ENCODE results near the gene PTEN.
"Not testable (repeated sequence)": the region's sequence is repeated elsewhere in the genome, so short reads cannot be mapped to it uniquely, and the experiment has no call there.

The PTEN gene

GRCh38 chr10:87862679-87863052, 759 bp upstream of the PTEN start:
- H3K9ac ChIP-seq (ENCODE audit: low read depth, low read length), result peak overlapping the region; percentile 94
- H3K4me1 ChIP-seq (ENCODE audit: insufficient read depth, low read length), result peaks cover 13% of the 10 kb centered on the region; the same call in 1 of the 2 replicates
- peaks cover 3% of the 10 kb centered on the region; the same call in 1 of the 2 replicates for H3K36me3 ChIP-seq (ENCODE audit: insufficient read depth, low read length)
- under 1% methylated on average over 21 of the region's 21 CpGs for WGBS
- peak overlapping the region; percentile 96 for H3K4me3 ChIP-seq (ENCODE audit: low read length)
- peak overlapping the region; percentile 96 for H3K27ac ChIP-seq (ENCODE audit: low read depth, low read length)
- H3K9me3 ChIP-seq (ENCODE audit: insufficient read depth, low read depth, low read length), result no peaks in the 10 kb centered on the region
- H3K27me3 ChIP-seq (ENCODE audit: insufficient read depth, low read length), result no peaks in the 10 kb centered on the region

DNA sequence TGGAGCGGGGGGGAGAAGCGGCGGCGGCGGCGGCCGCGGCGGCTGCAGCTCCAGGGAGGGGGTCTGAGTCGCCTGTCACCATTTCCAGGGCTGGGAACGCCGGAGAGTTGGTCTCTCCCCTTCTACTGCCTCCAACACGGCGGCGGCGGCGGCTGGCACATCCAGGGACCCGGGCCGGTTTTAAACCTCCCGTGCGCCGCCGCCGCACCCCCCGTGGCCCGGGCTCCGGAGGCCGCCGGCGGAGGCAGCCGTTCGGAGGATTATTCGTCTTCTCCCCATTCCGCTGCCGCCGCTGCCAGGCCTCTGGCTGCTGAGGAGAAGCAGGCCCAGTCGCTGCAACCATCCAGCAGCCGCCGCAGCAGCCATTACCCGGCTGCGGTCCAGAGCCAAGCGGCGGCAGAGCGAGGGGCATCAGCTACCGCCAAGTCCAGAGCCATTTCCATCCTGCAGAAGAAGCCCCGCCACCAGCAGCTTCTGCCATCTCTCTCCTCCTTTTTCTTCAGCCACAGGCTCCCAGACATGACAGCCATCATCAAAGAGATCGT, 598 bp downstream of the PTEN start:
- not testable (repeated sequence) for H3K36me3 ChIP-seq (ENCODE audit: insufficient read depth, low read length); H3K9me3 ChIP-seq (ENCODE audit: insufficient read depth, low read depth, low read length); H3K27me3 ChIP-seq (ENCODE audit: insufficient read depth, low read length)
- Histone ChIP-seq H3K4me3 (ENCODE audit: low read length) (peak overlapping the region; percentile 96), H3K9ac (ENCODE audit: low read depth, low read length) (peak overlapping the region; percentile 87), H3K4me1 (ENCODE audit: insufficient read depth, low read length) (peaks cover 22% of the 10 kb centered on the region), H3K27ac (ENCODE audit: low read depth, low read length) (peak overlapping the region; percentile 96; the same call in 1 of the 2 replicates)
- WGBS, result under 1% methylated on average over 47 of the region's 47 CpGs

DNA sequence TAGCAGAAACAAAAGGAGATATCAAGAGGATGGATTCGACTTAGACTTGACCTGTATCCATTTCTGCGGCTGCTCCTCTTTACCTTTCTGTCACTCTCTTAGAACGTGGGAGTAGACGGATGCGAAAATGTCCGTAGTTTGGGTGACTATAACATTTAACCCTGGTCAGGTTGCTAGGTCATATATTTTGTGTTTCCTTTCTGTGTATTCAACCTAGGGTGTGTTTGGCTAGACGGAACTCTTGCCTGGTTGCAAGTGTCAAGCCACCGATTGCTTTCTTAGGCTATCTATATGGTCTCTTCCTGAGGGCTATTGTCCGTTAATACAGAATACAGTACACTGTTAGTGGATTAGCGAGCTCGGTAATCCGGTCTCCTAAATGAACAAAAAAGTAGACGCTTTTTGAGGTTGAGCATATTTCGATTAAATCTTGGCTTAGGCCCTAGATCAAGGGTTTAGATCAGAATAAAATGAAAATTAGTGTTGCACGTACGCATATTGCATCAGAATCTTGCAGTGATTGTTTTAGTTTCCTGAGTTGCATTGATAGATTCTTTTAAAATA, 1.2 kb downstream of the PTEN start:
- Histone ChIP-seq H3K27me3 (ENCODE audit: insufficient read depth, low read length) (no peaks in the 10 kb centered on the region), H3K9me3 (ENCODE audit: insufficient read depth, low read depth, low read length) (no peaks in the 10 kb centered on the region), H3K36me3 (ENCODE audit: insufficient read depth, low read length) (peaks cover 3% of the 10 kb centered on the region; the same call in 1 of the 2 replicates), H3K4me3 (ENCODE audit: low read length) (peak overlapping the region; percentile 96), H3K9ac (ENCODE audit: low read depth, low read length) (peak overlapping the region; percentile 57), H3K4me1 (ENCODE audit: insufficient read depth, low read length) (peaks cover 22% of the 10 kb centered on the region), H3K27ac (ENCODE audit: low read depth, low read length) (no peak overlapping the region)
- WGBS, result 2% methylated on average over 16 of the region's 16 CpGs

- H3K9me3 ChIP-seq (ENCODE audit: insufficient read depth, low read depth, low read length), result no peaks in the 10 kb centered on the region
- H3K4me1 ChIP-seq (ENCODE audit: insufficient read depth, low read length), result peaks cover 22% of the 10 kb centered on the region
- peak overlapping the region; percentile 96 for H3K4me3 ChIP-seq (ENCODE audit: low read length)
- no peak overlapping the region for H3K27ac ChIP-seq (ENCODE audit: low read depth, low read length)
- H3K27me3 ChIP-seq (ENCODE audit: insufficient read depth, low read length), result no peaks in the 10 kb centered on the region
- 22% methylated on average over 4 of the region's 4 CpGs for WGBS
- peak overlapping the region; percentile 57 for H3K9ac ChIP-seq (ENCODE audit: low read depth, low read length)
- H3K36me3 ChIP-seq (ENCODE audit: insufficient read depth, low read length), result peaks cover 3% of the 10 kb centered on the region; the same call in 1 of the 2 replicates
Measured at GRCh38 chr10:87865241-87865881, 1.9 kb downstream of the PTEN start.

- Histone ChIP-seq H3K27me3 (ENCODE audit: insufficient read depth, low read length) (no peaks in the 10 kb centered on the region), H3K9me3 (ENCODE audit: insufficient read depth, low read depth, low read length) (no peaks in the 10 kb centered on the region), H3K4me3 (ENCODE audit: low read length) (peak overlapping the region; percentile 96), H3K36me3 (ENCODE audit: insufficient read depth, low read length) (peaks cover 3% of the 10 kb centered on the region; the same call in 1 of the 2 replicates), H3K27ac (ENCODE audit: low read depth, low read length) (no peak overlapping the region), H3K9ac (ENCODE audit: low read depth, low read length) (peak overlapping the region; percentile 1; the same call in 1 of the 2 replicates), H3K4me1 (ENCODE audit: insufficient read depth, low read length) (peaks cover 22% of the 10 kb centered on the region)
- 80% methylated on average over 2 of the region's 3 CpGs for WGBS
Measured at GRCh38 chr10:87866412-87866974, 3.1 kb downstream of the PTEN start.

- Histone ChIP-seq H3K9me3 (ENCODE audit: insufficient read depth, low read depth, low read length) (no peaks in the 10 kb centered on the region), H3K27ac (ENCODE audit: low read depth, low read length) (no peak overlapping the region), H3K9ac (ENCODE audit: low read depth, low read length) (no peak overlapping the region; the same call in 1 of the 2 replicates), H3K4me1 (ENCODE audit: insufficient read depth, low read length) (peaks cover 22% of the 10 kb centered on the region), H3K4me3 (ENCODE audit: low read length) (peak overlapping the region; percentile 96), H3K27me3 (ENCODE audit: insufficient read depth, low read length) (no peaks in the 10 kb centered on the region), H3K36me3 (ENCODE audit: insufficient read depth, low read length) (peaks cover 3% of the 10 kb centered on the region; the same call in 1 of the 2 replicates)
Measured at GRCh38 chr10:87867453-87867852, 4.0 kb downstream of the PTEN start.

DNA sequence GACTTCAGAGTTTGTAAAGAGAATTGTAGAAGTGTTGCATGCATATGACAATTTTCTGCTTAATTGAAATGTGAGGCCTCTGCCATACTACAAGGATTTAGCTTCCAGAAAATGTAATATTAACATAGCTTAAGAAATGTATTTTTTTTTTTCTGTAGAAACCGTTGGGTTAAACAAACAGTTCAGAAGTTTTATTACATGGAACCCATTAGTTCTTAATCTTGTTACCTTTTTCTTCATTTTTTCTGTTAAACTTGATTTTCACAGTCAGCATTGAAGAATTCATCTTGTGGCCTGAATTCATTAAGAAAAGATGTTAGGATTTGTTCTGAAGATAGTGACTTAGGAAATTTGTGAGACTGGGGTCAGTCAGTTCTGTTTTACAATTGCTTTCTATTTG, 4.9 kb downstream of the PTEN start:
- no peaks in the 10 kb centered on the region for H3K9me3 ChIP-seq (ENCODE audit: insufficient read depth, low read depth, low read length)
- no peak overlapping the region for H3K9ac ChIP-seq (ENCODE audit: low read depth, low read length)
- H3K27ac ChIP-seq (ENCODE audit: low read depth, low read length), result no peak overlapping the region
- WGBS, result 86% methylated on average over 1 of the region's 1 CpG
- H3K36me3 ChIP-seq (ENCODE audit: insufficient read depth, low read length), result peaks cover 3% of the 10 kb centered on the region; the same call in 1 of the 2 replicates
- H3K27me3 ChIP-seq (ENCODE audit: insufficient read depth, low read length), result no peaks in the 10 kb centered on the region
- H3K4me1 ChIP-seq (ENCODE audit: insufficient read depth, low read length), result peaks cover 22% of the 10 kb centered on the region
- peak overlapping the region; percentile 96 for H3K4me3 ChIP-seq (ENCODE audit: low read length)

DNA sequence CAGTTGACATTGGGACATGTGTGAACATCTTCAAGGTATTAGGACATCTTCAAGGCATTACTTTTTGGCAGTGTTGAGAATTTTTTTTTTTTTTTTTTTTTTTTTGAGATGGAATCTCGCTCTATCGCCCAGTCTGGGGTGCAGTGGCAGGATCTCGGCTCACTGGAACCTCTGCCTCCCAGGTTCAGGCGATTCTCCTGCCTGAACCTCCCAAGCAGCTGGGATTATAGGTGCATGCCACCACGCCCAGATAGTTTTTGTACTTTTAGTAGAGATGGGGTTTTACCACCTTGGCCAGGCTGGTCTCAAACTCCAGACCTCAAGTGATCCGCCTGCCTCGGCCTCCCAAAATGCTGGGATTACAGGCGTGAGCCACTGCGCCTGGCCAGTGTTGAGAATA, 5.7 kb downstream of the PTEN start:
- not testable (repeated sequence) for H3K9ac ChIP-seq (ENCODE audit: low read depth, low read length); H3K27ac ChIP-seq (ENCODE audit: low read depth, low read length); H3K27me3 ChIP-seq (ENCODE audit: insufficient read depth, low read length); H3K4me3 ChIP-seq (ENCODE audit: low read length); H3K36me3 ChIP-seq (ENCODE audit: insufficient read depth, low read length); H3K9me3 ChIP-seq (ENCODE audit: insufficient read depth, low read depth, low read length)
- 92% methylated on average over 9 of the region's 9 CpGs for WGBS
- peaks cover 28% of the 10 kb centered on the region for H3K4me1 ChIP-seq (ENCODE audit: insufficient read depth, low read length)

- peaks cover 30% of the 10 kb centered on the region for H3K4me1 ChIP-seq (ENCODE audit: insufficient read depth, low read length)
- H3K9me3 ChIP-seq (ENCODE audit: insufficient read depth, low read depth, low read length), result no peaks in the 10 kb centered on the region
- H3K4me3 ChIP-seq (ENCODE audit: low read length), result no peak overlapping the region
- no peaks in the 10 kb centered on the region for H3K27me3 ChIP-seq (ENCODE audit: insufficient read depth, low read length)
- H3K36me3 ChIP-seq (ENCODE audit: insufficient read depth, low read length), result peaks cover 3% of the 10 kb centered on the region; the same call in 1 of the 2 replicates
- WGBS, result no CpG with 5 or more reads among the region's 3 CpGs
- no peak overlapping the region for H3K27ac ChIP-seq (ENCODE audit: low read depth, low read length)
- no peak overlapping the region for H3K9ac ChIP-seq (ENCODE audit: low read depth, low read length)
Measured at GRCh38 chr10:87869773-87870551, 6.5 kb downstream of the PTEN start.

DNA sequence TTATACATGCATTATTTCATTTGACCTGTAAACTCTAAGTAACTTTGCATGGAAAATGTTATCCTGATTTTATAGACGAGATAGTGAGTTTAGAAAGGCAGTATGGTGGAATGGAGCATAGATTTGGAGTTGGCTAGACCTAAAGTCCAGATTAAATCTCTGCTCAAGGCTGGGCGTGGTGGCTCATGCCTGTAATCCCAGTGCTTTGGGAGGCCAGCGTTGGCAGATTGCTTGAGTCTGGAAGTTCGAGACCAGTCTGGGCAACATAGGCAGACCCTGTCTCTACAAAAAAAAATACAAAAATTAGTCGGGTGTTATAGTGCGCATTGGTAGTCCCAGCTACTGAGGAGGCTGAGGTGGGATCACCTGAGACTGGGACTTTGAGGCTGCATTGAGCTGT, 9.4 kb downstream of the PTEN start:
- H3K4me1 ChIP-seq (ENCODE audit: insufficient read depth, low read length), result peaks cover 16% of the 10 kb centered on the region
- no peak overlapping the region for H3K27ac ChIP-seq (ENCODE audit: low read depth, low read length)
- H3K27me3 ChIP-seq (ENCODE audit: insufficient read depth, low read length), result no peaks in the 10 kb centered on the region
- WGBS, result 92% methylated on average over 6 of the region's 6 CpGs
- no peaks in the 10 kb centered on the region for H3K36me3 ChIP-seq (ENCODE audit: insufficient read depth, low read length)
- no peak overlapping the region for H3K4me3 ChIP-seq (ENCODE audit: low read length)
- H3K9ac ChIP-seq (ENCODE audit: low read depth, low read length), result no peak overlapping the region
- H3K9me3 ChIP-seq (ENCODE audit: insufficient read depth, low read depth, low read length), result no peaks in the 10 kb centered on the region

GRCh38 chr10:87873656-87874055, 10.2 kb downstream of the PTEN start:
- no peak overlapping the region for H3K9ac ChIP-seq (ENCODE audit: low read depth, low read length)
- WGBS, result 97% methylated on average over 2 of the region's 2 CpGs

More at GRCh38 chr10:87873656-87874055, 10.2 kb downstream of the PTEN start:
- H3K4me3 ChIP-seq (ENCODE audit: low read length), result no peak overlapping the region
- peaks cover 5% of the 10 kb centered on the region; the same call in 1 of the 2 replicates for H3K36me3 ChIP-seq (ENCODE audit: insufficient read depth, low read length)
- no peaks in the 10 kb centered on the region for H3K27me3 ChIP-seq (ENCODE audit: insufficient read depth, low read length)
- H3K27ac ChIP-seq (ENCODE audit: low read depth, low read length), result no peak overlapping the region
- H3K9me3 ChIP-seq (ENCODE audit: insufficient read depth, low read depth, low read length), result no peaks in the 10 kb centered on the region
- peaks cover 9% of the 10 kb centered on the region for H3K4me1 ChIP-seq (ENCODE audit: insufficient read depth, low read length)
